Measurements from ENCODE around the gene MRS2.
"Not testable (repeated sequence)": the region's sequence is repeated elsewhere in the genome, so short reads cannot be mapped to it uniquely, and the experiment has no call there.

DNA sequence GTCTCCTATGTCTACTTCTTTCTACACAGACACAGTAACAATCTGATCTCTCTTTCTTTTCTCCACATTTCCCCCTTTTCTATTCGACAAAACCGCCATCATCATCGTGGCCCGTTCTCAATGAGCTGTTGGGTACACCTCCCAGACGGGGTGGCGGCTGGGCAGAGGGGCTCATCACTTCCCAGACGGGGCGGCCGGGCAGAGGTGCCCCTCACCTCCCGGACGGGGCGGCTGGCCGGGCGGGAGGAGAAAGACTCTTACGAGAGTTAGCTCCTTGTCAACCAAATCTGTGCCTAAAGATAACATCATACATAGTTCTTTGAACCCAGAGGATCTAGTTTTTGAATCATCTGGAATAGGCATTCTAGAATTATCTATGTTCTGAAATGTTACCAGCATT is 11.8 kb downstream of the MRS2 start:
- TF ChIP-seq JUN (IDR thresholded peaks at IDR 0.05); MAFK (IDR thresholded peaks at IDR 0.05; ENCODE audit: partially characterized antibody): not testable (repeated sequence)
- TF ChIP-seq, protein P1, sequence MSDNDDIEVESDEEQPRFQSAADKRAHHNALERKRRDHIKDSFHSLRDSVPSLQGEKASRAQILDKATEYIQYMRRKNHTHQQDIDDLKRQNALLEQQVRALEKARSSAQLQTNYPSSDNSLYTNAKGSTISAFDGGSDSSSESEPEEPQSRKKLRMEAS (IDR thresholded peaks at IDR 0.05), result not testable (repeated sequence)

All from A549 (cell line).